HG02610 (cell line): ENCODE data around the gene REG4.

Source experiments
- ATAC-seq: cut with Tn5 transposase; IDR thresholded peaks from one replicate; pipeline ENCODE4 v1.9.1; 2021; ENCODE audit warnings: mild to moderate bottlenecking, moderate library complexity; ENCODE audit not compliant: unreplicated experiment

Gene REG4

DNA sequence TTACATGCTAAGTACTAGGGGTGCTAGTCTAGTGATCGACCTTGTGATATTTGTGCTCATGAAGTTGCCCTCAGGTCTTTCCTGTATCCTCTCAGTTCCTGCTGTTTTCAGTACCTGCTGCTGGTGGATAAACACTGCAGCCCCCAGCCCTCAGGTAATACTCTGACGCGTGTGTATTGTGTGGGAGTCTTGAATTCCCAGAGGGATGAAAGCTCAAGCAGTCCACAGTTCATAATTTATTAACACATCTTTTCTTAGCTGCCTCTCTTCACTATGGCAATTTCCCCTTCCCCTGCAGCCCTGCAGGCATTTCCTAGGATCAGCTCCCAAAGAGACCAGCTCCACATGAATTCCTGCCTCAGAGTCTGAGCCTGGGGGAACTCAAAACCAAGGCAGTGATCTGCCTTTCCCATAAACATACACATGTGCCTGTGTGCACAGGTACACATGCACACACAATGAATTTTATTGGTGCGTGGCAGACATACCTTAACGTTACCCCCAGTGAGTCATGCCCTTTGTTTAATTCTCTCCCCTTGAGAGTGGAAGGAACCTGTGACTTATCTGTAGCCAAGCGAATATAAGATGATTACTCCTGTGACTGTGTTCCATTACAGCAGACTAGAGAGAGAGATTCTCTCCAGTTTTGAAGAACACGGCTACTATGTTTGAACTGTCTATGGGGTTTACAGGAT is 28.5 kb downstream of the REG4 start:
- ATAC-seq, result no peak

DNA sequence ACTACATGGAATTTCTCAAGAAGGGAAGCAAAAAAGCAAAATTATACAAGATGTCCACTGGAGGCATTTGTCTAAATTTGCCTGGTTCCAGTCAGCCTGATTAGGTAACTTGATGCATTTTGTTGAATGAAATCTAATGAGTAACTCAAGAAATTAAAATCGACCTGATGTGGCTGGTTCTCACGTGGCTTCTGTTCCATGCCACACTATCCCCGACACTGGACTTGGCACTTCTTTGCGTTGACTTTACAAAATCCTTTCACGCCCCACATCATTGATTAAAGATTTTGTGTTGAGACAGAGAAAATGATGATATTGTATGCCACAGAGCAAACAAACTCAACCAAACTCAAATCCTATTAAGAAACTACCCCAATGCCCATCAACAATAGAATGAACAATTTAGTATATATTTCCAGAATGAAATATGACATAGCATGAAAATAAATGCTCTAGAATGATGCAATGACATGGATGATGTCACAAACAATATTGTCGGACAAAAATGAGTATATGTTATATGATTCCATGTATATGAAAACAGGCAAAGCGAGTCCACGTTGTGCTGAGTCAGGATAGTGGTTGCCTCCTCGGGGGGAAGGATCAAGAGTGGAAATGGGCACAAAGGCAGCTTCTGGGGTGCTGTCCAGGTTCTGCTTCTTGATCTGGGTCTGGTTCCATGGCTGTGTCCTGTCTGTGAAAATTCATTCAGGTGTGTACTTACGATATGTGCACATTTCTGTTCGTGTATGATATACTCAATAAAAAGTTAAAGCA is 29.6 kb downstream of the REG4 start:
- ATAC-seq, result no peak

DNA sequence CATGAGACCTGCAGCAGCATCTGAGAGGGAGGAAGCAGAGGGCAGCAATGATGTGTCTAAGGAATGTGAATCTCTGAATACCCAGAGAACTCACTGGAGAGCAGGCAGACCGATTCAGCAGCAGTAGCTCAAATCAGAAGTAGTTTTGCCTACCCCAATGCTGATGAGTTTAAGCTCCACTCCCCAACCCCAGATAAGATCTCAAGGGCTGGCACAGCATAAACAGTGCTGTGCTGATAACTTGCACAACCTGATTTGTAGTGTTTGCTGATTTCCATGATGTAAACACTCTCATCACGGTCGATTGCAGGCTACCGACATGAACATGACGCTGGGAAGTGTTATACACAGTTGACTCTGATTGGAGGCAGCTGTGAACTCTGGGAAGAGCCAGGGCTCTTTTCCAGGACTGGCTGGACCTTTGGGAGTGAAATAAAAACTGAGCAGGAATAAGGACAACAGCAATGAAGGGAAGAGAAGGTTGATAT is 31.3 kb downstream of the REG4 start:
- ATAC-seq, result no peak

DNA sequence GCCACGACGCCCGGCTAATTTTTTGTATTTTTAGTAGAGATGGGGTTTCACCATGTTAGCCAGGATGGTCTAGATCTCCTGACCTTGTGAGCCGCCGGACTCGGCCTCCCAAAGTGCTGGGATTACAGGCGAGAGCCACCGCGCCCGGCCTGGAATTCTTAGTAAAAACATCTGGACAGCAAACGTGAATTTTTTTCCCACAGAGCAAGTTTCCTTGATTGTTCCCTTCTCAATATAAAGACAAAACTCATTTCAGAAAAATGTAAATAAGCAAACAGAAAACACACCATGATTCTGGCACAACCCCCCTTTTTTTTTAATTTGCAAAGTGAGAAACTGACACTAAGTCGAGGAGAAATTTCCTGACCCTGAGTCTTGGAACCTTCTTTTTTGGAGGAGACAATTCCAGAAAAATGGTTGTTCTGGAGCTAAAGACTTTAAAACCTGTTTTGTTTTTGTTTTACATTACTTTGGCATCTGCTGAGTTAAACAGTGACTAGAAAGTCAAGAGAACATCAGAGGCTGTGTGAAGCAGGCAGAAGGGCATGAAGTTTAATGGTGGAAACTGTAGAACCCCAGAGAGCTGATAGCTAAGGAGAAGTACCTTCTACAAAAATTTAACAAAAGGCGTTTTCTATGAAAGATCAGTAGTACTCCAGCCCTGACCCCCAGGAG is 32.2 kb downstream of the REG4 start:
- ATAC-seq, result no peak

DNA sequence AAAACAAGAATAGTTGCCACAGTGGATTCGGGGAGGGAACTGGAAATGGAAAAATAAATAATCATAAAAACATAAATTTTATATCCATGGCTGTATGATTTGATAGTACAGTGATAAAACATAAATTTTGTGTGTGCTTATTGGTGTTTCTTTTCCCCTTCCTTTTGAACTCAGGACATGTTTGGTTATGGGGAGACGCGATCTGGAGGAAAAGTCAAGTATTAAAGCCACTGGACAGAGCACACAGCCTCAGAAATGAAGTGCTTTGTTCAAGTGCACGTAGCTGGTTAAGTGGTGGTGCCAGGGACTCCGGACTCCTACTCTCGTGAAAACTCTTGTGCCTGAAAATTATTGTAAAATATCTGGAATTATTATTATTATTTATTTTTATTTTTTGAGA is 32.9 kb downstream of the REG4 start:
- ATAC-seq, result no peak

DNA sequence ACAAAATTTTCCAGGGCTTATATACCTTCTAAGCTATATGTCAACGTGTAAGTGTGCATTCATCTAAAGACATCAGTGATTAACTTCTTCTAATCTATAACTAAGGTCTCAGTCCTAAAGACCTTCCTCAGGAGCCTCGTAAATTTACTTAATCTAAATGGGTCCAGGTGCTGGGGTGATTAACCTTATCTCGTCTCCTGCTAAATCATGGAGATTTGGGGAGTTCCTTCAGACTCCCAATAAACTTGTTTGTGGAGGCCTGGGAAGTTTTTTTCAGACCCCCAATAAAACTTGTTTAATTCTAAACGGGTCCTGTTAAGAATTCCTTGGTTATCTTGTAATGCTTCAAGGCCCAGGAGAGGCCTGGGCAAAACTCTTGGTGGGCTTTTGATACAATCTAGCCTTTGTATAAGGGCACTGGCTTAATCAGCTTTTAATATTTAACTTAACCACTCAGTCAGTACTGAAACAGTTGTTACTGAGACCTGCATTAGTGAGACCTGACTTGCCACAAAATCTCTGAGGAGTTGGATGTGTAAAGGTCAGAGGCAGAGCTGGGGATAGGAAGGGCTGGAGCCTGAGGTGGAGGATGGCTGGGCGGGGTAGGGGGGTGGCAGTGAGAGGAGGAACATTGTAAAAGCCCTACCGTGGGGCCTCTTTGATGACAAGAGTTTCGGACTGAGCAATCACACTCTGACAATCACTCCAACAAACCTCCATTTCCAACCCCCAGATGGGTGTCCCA is 36.3 kb downstream of the REG4 start:
- no peak for ATAC-seq

DNA sequence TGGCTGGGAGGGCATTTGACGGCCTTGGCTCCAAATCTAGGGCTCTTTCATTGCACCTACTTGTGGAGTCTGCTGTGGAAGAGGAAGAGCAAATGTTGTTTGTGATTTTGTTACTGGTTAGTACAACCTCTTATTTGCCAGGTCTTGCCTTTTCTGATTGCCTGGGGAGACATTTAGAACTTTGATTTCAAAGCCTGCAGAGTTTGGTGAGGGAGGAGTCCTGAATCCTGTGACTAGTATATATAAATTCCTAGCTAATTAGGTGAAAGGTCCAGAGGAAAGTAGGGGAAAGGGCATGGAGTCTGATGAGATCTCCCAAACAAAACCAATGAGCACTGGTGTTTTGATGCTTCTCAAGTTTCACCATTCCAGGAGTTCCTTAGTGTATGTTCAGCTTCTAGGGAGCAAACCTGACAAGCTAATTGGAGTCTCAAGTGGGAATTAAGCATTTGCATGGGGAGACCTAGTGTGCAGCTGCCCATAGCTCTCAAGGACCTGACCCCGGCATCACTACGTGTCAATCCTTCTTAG is 37.5 kb downstream of the REG4 start:
- ATAC-seq, result no peak

DNA sequence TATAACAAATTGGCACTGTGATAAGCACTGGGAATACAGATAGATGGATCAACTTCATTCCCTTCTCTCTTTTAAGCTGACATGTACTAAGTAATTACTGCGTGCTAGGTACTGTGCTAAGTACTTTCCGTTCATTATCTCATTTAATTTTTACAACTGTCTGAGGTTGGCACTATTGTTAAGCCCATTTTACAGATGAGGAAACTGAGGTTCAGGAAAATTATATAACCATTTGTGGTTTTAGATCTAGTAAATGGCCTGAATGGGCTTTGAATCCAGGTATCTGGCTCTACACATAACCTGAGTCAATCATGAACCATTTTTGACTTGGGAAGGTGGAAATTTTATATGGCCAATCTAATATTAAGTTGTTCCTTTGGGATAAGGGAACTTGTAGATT is 39.0 kb downstream of the REG4 start:
- ATAC-seq, result no peak

DNA sequence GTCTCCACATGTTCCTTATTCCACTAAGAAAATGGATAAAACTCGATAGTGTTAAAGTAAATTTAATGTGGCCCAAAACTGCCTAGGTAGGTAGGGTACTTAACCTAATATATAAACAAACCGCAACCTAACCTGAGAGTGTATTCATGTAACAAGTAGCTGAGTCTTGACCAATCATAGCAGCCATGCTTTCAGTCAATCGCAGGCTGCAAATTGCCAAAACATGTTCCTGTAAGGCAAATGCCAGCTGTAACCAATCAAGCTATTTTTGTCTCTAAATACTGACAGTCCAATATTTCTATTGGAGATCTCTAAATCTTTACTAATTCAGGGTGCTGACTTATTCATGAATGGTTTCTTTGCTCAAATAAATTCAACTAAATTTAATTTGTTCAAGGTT is 39.5 kb downstream of the REG4 start:
- no peak for ATAC-seq

DNA sequence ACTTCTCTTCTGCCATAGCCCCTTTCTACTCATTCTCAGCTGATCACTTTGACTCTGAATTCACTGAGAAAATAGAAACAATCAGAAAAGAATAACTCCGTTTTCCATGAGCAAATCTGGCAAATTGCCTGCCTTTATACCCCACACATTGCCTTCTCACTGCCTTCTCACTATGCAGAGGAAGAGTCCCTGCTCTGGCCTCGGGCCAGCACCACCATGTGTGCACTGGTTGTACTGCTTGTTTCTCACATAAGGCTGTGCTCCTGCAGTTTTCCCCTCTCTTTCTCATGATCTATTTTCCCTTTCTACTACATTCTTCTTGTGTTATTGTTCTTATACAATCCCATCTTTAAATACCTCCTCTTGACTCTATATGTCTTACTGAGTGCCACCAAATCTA is 40.2 kb downstream of the REG4 start:
- no peak for ATAC-seq

DNA sequence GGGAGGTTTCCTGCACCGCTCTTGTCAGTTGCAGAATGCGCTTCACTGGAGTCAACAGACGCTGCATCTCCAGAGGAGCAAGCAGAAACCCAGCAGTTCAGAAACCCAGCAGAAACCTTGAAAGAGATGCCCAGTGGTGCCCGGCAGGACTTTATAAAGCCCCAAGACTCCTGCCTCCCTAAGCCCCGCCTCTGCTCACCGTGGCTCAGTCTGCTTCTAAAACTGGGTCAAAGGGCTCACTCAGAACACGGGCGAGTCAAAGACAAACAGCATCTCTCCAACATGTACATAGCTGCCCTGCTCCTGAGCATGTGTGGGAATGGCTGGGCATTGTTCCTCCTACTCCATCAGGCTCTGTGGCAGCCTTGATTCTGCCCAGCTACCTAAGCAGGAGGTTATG is 42.5 kb downstream of the REG4 start, which contains the start of gene HMGCS2:
Gene HMGCS2, minus strand, starts transcription at position 128 of the 400 bp plus-strand sequence. Its CDS starts 61 bp downstream, at position 67.
- no peak for ATAC-seq

DNA sequence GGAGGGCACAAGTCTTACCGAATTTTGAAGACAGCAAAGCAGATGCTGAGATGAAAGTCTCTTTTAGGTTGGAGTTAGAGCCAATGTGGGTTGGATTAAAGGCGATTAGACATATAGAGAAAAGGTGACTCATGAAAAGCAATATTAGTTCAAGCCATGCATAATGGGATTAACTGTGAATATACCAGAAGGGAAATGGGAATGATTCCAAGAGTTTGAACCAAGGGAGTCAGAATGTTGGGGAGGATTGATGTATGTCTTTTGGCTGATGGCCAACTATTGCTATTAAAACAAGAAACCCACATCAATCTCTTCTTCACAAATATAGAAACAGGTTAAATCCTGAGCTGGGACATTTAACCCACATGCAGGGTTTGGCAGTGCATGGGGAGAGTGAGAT is 43.8 kb downstream of the REG4 start:
- ATAC-seq, result no peak

DNA sequence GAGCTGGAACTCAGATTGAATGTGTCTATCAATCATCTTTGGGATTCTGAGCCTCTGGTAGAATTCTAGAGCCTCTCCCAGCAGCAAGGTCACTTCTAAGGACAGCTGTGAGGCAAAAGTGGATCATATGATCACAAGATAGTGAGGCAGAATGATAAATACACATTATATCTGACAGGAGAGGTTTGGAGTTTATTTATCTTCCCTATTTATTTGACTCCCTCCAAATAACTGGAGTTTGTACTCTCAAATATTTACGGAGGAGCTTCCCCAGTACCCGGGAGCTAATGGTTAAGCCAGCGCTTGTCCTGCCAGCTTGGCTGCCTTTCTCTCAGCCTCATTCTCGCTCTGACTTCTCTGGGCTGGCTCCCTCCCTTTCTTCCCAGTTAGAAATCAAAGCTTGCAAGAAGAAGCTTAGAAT is 44.9 kb downstream of the REG4 start:
- no peak for ATAC-seq

DNA sequence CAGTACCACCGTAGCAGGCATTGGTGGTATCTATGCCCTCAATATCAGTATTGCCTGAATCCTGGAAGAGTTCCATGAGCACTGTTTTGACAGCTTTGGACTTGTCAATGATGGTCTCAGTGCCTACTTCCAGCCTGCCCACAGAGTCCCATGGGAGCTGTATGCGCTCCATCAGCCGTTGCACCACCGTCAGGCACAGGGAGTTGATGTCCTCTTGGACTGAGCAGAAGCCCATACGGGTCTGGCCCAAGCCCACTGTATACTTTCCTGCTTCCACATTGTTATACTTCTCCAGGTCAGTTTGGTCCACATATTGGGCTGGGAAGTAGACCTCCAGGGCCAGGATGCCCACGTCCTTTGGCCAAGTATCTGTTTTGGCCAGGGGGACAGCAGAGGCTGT is 47.0 kb downstream of the REG4 start:
- ATAC-seq, result no peak

DNA sequence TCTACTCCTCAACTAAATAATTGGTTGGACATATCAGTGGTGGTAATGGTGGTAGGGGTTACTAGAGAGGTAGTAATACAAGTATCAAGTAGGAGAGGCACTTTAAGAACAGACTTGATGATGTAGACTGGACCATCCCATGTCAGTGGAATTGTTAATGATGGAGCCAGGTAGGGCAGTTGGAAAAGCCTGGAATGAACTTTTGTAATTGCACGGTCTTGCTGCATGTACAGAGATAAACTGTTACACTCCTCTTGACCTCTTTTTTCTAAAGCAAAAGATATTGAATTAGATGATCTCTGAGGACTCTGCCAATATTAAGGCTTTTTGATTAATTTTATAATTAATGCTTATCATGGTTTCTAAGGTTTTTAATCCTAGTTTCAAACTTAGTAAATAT is 48.3 kb downstream of the REG4 start:
- ATAC-seq, result no peak

DNA sequence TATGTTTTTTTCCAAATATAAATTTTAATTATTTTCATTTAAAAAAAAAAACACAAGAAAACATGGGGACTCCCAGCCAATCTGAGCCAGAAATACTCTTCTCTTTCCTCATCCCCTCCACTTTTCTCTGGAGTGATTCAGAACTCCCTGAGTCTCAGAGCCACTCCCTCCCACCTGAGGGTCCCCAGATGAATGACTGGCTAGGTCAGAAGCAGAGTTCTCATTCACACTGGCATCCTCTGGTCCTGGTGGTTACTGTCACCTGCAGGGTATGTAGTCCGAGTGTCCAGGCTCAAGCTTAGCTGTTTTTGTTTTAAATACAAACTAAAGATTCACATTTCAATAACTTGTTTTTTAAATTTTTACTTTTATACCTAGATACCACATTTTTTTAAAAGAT is 48.9 kb downstream of the REG4 start:
- no peak for ATAC-seq

DNA sequence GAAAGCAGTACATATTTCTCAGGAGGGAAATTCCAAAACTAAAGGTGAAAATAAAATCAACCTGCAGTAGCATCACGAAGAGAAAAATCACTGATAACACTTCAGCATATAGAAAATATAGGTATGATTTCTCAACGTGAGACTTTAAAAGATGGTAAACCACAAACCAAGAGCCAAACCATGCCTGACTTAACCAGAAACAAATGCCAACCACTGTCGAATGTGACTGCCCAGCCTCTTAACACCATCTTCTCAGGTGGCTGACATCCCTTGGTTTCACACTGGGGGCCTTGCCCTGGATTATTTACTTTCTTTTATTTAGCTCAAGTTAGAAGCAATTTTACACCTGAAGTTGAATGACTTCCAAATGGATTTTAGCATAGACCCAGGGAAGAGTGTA is 52.7 kb downstream of the REG4 start:
- no peak for ATAC-seq

DNA sequence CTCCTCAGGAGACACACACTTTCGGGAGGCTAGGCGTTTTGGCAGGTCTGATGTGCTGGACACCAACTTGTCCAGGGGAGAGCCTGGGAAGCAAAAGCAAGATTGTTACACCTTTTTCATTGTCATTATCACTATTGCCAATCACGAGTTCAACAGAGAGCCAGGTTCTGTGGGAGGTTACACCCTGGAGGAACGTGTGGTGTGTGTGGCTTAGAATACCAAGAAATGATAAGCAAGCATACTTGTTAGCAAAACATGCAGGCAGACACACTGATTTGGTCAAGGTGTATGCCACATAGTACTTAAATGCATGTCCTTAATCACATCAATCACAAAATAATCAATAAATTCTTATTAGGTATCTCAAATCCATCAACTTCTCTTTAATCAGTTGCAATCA is 58.7 kb downstream of the REG4 start:
- no peak for ATAC-seq

DNA sequence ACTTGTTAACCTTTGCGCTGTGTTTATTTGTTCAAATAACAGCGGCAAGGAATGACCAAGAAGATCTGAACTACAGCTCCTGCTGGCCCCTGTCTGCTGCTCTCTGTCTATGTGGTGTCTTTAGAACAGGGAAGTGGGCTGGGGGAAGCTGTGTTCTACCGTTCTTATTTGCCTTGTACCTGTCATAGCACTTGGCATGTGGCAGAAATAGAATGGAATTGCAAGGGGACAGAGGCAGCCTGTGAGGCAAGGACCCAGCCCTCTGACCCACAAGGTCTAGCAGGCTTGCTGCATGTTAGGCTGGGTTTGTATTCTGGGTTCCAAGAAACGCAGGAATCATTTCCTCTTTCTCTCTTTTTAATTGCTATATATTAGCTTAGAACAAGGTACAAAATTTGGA is 63.2 kb downstream of the REG4 start:
- no peak for ATAC-seq

DNA sequence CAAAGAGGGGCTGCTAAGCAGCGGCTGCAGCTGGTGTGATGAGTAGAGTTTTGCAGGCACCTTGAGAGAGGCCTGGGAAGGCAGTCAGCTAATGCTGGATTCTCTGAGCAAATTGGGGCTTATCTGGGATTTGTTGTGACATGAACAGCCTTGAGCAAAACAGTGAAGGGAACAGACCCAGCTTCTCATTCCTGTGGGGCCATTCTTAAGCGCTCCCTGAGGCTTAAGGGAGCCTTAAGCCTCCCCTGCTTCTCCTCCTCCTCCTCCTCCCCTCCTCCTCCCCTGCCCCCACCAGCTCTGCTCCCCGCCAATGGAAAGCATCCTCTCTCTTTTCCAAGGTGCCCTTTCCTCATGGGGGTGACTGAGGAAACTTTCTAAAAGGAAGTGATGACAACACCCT is 63.8 kb downstream of the REG4 start:
- ATAC-seq, result no peak

DNA sequence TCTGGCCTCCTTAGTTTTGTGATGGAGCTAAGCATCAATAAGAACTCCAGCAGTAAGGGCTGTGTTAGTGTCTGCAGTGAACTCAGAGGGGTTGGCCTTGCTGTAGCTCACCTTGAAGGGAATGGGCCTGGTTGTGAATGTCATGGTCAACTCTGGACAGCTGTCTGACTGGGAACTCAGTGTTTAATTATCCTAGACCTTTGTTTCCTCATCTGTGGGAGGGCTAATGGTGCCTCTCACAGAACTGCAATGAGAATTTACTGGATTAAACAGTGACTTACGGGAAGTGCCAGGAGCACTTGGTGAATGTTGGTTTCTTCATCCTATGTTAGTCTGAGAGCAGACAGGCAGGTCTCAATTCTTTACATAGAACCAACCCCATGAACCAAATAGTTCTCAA is 66.2 kb downstream of the REG4 start:
- no peak for ATAC-seq
